ENCODE measurements around the gene MGST1.
"Not testable (repeated sequence)": the region's sequence is repeated elsewhere in the genome, so short reads cannot be mapped to it uniquely, and the experiment has no call there.

Gene MGST1

GRCh38 chr12:16350682-16351081 lies 3.2 kb downstream of the MGST1 start:
- no peak for DNase-seq (ENCODE audit: low read depth in 2 of 3, low spot score in 1 of 3)

- DNase-seq (ENCODE audit: low read depth in 2 of 3, low spot score in 1 of 3) = no peak
Measured at GRCh38 chr12:16352481-16352880, 5.0 kb downstream of the MGST1 start.

- DNase-seq (ENCODE audit: low read depth in 2 of 3, low spot score in 1 of 3) = no peak
Measured at GRCh38 chr12:16358878-16359277, 11.4 kb downstream of the MGST1 start.

GRCh38 chr12:16359512-16360491 lies 12.4 kb downstream of the MGST1 start:
- DNase-seq (ENCODE audit: low read depth in 2 of 3, low spot score in 1 of 3) = peak in 2 of 3 donors; percentile 1 to 2

GRCh38 chr12:16361142-16361783 lies 13.8 kb downstream of the MGST1 start:
- no peak for DNase-seq (ENCODE audit: low read depth in 2 of 3, low spot score in 1 of 3)

GRCh38 chr12:16362550-16362949 lies 15.1 kb downstream of the MGST1 start:
- DNase-seq (ENCODE audit: low read depth in 2 of 3, low spot score in 1 of 3) = no peak

GRCh38 chr12:16369156-16369555 lies 21.7 kb downstream of the MGST1 start:
- DNase-seq (ENCODE audit: low read depth in 2 of 3, low spot score in 1 of 3) = no peak

- no peak for DNase-seq (ENCODE audit: low read depth in 2 of 3, low spot score in 1 of 3)
Measured at GRCh38 chr12:16370096-16370495, 22.7 kb downstream of the MGST1 start.

GRCh38 chr12:16382652-16383312 lies 35.3 kb downstream of the MGST1 start:
- not testable (repeated sequence) for DNase-seq (ENCODE audit: low read depth in 2 of 3, low spot score in 1 of 3)

GRCh38 chr12:16384732-16385131 lies 37.3 kb downstream of the MGST1 start:
- DNase-seq (ENCODE audit: low read depth in 2 of 3, low spot score in 1 of 3) = no peak

- DNase-seq (ENCODE audit: low read depth in 2 of 3, low spot score in 1 of 3) = no peak
Measured at GRCh38 chr12:16385782-16386646, 38.6 kb downstream of the MGST1 start.

GRCh38 chr12:16387919-16388318 lies 40.5 kb downstream of the MGST1 start:
- no peak for DNase-seq (ENCODE audit: low read depth in 2 of 3, low spot score in 1 of 3)

- no peak for DNase-seq (ENCODE audit: low read depth in 2 of 3, low spot score in 1 of 3)
Measured at GRCh38 chr12:16389594-16389993, 42.1 kb downstream of the MGST1 start.

GRCh38 chr12:16392846-16393535 lies 45.5 kb downstream of the MGST1 start:
- no peak for DNase-seq (ENCODE audit: low read depth in 2 of 3, low spot score in 1 of 3)

- DNase-seq (ENCODE audit: low read depth in 2 of 3, low spot score in 1 of 3) = no peak
Measured at GRCh38 chr12:16399101-16399500, 51.7 kb downstream of the MGST1 start.

- not testable (repeated sequence) for DNase-seq (ENCODE audit: low read depth in 2 of 3, low spot score in 1 of 3)
Measured at GRCh38 chr12:16401835-16402234, 54.4 kb downstream of the MGST1 start.

GRCh38 chr12:16407346-16407745 lies 59.9 kb downstream of the MGST1 start:
- DNase-seq (ENCODE audit: low read depth in 2 of 3, low spot score in 1 of 3) = no peak
